HG03378 (cell line): ENCODE measurements around the gene HDAC4.

Experiments used
- ATAC-seq: cut with Tn5 transposase; IDR thresholded peaks from one replicate; pipeline ENCODE4 v1.9.1; 2021; ENCODE audit warnings: mild to moderate bottlenecking, moderate library complexity; ENCODE audit not compliant: unreplicated experiment

HDAC4 gene

GRCh38 chr2:239226677-239227581 lies 173.9 kb downstream of the HDAC4 start:
- ATAC-seq: no peak

GRCh38 chr2:239225871-239226561 lies 174.8 kb downstream of the HDAC4 start:
- no peak for ATAC-seq

- no peak for ATAC-seq
Observed at GRCh38 chr2:239225371-239225851, 175.4 kb downstream of the HDAC4 start.

GRCh38 chr2:239224955-239225354 lies 175.9 kb downstream of the HDAC4 start:
- no peak for ATAC-seq

GRCh38 chr2:239224199-239224570 lies 176.6 kb downstream of the HDAC4 start:
- no peak for ATAC-seq

GRCh38 chr2:239223310-239224198 lies 177.3 kb downstream of the HDAC4 start:
- no peak for ATAC-seq

GRCh38 chr2:239222706-239223309 lies 178.0 kb downstream of the HDAC4 start:
- ATAC-seq: no peak

GRCh38 chr2:239222312-239222660 lies 178.5 kb downstream of the HDAC4 start:
- ATAC-seq: no peak

- ATAC-seq: no peak
Observed at GRCh38 chr2:239220981-239221396, 179.8 kb downstream of the HDAC4 start.

GRCh38 chr2:239220341-239220740 lies 180.5 kb downstream of the HDAC4 start:
- no peak for ATAC-seq

- no peak for ATAC-seq
Observed at GRCh38 chr2:239216614-239217273, 184.1 kb downstream of the HDAC4 start.

GRCh38 chr2:239215988-239216613 lies 184.7 kb downstream of the HDAC4 start:
- ATAC-seq: no peak

- ATAC-seq: no peak
Observed at GRCh38 chr2:239215136-239215925, 185.5 kb downstream of the HDAC4 start.

GRCh38 chr2:239214725-239215124 lies 186.1 kb downstream of the HDAC4 start:
- no peak for ATAC-seq

GRCh38 chr2:239213643-239214101 lies 187.1 kb downstream of the HDAC4 start:
- ATAC-seq: no peak

GRCh38 chr2:239212929-239213642 lies 187.7 kb downstream of the HDAC4 start:
- ATAC-seq: no peak

GRCh38 chr2:239212121-239212928 lies 188.5 kb downstream of the HDAC4 start:
- no peak for ATAC-seq
